ENCODE measurements around the gene PRDM16. TPM values are rescaled to one million over a fixed set of nuclear protein-coding genes. Genes with fewer than 3 reads are reported as not detected.

PRDM16 gene
- total and polyA plus RNA-seq, 4 donors = 0.05 to 0.67 (median 0.19) TPM

DNA sequence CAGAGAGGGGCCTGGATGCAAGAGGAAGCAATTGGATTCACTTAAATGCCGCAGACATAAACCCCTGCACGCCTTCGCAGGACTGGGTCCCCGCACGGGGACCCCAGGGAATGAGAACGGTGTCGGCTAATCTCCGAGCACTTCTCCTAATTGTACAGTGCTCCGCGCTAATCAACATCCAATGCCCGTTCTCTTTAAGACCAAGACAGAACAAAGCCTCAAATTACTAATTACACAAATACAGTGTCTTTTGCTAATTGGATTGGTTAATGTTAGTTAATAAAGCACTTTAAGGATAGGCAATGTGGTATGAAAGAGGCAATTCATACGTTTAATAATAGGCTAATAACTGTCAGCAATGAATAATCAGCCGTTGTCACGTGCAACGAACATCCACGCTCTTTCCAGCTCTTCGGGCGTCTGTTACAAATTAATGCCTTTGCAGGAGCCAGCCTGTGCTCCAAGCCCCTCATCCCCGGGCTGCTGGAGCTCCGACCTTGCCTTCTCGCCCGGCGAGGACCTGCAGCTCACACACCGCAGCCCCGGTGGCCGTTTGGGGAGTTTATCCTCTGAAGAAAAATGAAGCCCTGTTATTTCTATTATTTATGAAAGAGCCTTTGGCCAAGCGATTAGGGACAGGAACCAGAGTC is 157.8 kb downstream of the PRDM16 start:
- Histone ChIP-seq H3K36me3 (ENCODE audit: control insufficient read depth in 4 of 4, insufficient read depth in 3 of 4, low read depth in 1 of 4, low read length in 3 of 4) (no peaks in the 10 kb centered on the region), H3K4me3 (ENCODE audit: low read depth in 1 of 3, low read length in 3 of 3) (no peak overlapping the region), H3K4me1 (ENCODE audit: control insufficient read depth in 4 of 4, insufficient read depth in 4 of 4, low read length in 3 of 4) (no peaks in the 10 kb centered on the region), H3K9ac (ENCODE audit: low read depth in 1 of 2, low read length in 2 of 2) (no peak overlapping the region), H3K9me3 (ENCODE audit: control insufficient read depth in 4 of 4, low read length in 3 of 4) (no peaks in the 10 kb centered on the region), H3K27ac (ENCODE audit: low read depth in 1 of 2, low read length in 2 of 2) (no peak overlapping the region), H3K27me3 (ENCODE audit: control insufficient read depth in 4 of 4, insufficient read depth in 4 of 4, low read length in 3 of 4) (peaks cover 0 to 2% (median 0%) of the 10 kb centered on the region in 4 donors)
- TF ChIP-seq RAD21 (IDR thresholded peaks at IDR 0.05) (no peak), FOXA2 (IDR thresholded peaks at IDR 0.05) (no peak), SP1 (IDR thresholded peaks at IDR 0.05) (no peak), RXRA (IDR thresholded peaks at IDR 0.05) (no peak), FOXA1 (IDR thresholded peaks at IDR 0.05) (no peak), TAF1 (conservative IDR thresholded peaks at IDR 0.05) (no peak), ATF3 (IDR thresholded peaks at IDR 0.05) (no peak), YY1 (IDR thresholded peaks at IDR 0.05) (no peak), NR2F2 (IDR thresholded peaks at IDR 0.05) (no peak), JUND (IDR thresholded peaks at IDR 0.05) (no peak), HNF4G (IDR thresholded peaks at IDR 0.05) (no peak), HNF4A (conservative IDR thresholded peaks at IDR 0.05) (no peak)
- TF ChIP-seq, protein P1, sequence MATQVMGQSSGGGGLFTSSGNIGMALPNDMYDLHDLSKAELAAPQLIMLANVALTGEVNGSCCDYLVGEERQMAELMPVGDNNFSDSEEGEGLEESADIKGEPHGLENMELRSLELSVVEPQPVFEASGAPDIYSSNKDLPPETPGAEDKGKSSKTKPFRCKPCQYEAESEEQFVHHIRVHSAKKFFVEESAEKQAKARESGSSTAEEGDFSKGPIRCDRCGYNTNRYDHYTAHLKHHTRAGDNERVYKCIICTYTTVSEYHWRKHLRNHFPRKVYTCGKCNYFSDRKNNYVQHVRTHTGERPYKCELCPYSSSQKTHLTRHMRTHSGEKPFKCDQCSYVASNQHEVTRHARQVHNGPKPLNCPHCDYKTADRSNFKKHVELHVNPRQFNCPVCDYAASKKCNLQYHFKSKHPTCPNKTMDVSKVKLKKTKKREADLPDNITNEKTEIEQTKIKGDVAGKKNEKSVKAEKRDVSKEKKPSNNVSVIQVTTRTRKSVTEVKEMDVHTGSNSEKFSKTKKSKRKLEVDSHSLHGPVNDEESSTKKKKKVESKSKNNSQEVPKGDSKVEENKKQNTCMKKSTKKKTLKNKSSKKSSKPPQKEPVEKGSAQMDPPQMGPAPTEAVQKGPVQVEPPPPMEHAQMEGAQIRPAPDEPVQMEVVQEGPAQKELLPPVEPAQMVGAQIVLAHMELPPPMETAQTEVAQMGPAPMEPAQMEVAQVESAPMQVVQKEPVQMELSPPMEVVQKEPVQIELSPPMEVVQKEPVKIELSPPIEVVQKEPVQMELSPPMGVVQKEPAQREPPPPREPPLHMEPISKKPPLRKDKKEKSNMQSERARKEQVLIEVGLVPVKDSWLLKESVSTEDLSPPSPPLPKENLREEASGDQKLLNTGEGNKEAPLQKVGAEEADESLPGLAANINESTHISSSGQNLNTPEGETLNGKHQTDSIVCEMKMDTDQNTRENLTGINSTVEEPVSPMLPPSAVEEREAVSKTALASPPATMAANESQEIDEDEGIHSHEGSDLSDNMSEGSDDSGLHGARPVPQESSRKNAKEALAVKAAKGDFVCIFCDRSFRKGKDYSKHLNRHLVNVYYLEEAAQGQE (IDR thresholded peaks at IDR 0.05) = no peak
- WGBS = 87% methylated on average over 27 of the region's 27 CpGs
- no peak for DNase-seq (ENCODE audit: low spot score)

GRCh38 chr1:3227351-3227704 is 158.3 kb downstream of the PRDM16 start:
- Histone ChIP-seq H3K9me3 (ENCODE audit: control insufficient read depth in 4 of 4, low read length in 3 of 4) (no peaks in the 10 kb centered on the region), H3K27me3 (ENCODE audit: control insufficient read depth in 4 of 4, insufficient read depth in 4 of 4, low read length in 3 of 4) (peaks cover 0 to 2% (median 0%) of the 10 kb centered on the region in 4 donors), H3K4me1 (ENCODE audit: control insufficient read depth in 4 of 4, insufficient read depth in 4 of 4, low read length in 3 of 4) (no peaks in the 10 kb centered on the region), H3K27ac (ENCODE audit: low read depth in 1 of 2, low read length in 2 of 2) (no peak overlapping the region), H3K4me3 (ENCODE audit: low read depth in 1 of 3, low read length in 3 of 3) (no peak overlapping the region), H3K36me3 (ENCODE audit: control insufficient read depth in 4 of 4, insufficient read depth in 3 of 4, low read depth in 1 of 4, low read length in 3 of 4) (no peaks in the 10 kb centered on the region), H3K9ac (ENCODE audit: low read depth in 1 of 2, low read length in 2 of 2) (no peak overlapping the region)
- no peak for DNase-seq (ENCODE audit: low spot score)
- TF ChIP-seq EGR1 (IDR thresholded peaks at IDR 0.05; ENCODE audit: low read depth in 2 of 2) (no peak), FOXA2 (IDR thresholded peaks at IDR 0.05) (no peak), RXRA (IDR thresholded peaks at IDR 0.05) (no peak), HNF4G (IDR thresholded peaks at IDR 0.05) (no peak), JUND (IDR thresholded peaks at IDR 0.05) (no peak), ATF3 (IDR thresholded peaks at IDR 0.05) (no peak), HNF4A (conservative IDR thresholded peaks at IDR 0.05) (no peak), SP1 (IDR thresholded peaks at IDR 0.05) (no peak), GABPA (IDR thresholded peaks at IDR 0.05 in 1 of 2, conservative IDR thresholded peaks at IDR 0.05 in 1 of 2) (no peak), RAD21 (IDR thresholded peaks at IDR 0.05) (no peak), YY1 (IDR thresholded peaks at IDR 0.05) (no peak), TAF1 (conservative IDR thresholded peaks at IDR 0.05) (no peak), NR2F2 (IDR thresholded peaks at IDR 0.05) (no peak), FOXA1 (IDR thresholded peaks at IDR 0.05) (no peak)
- TF ChIP-seq, protein P2, sequence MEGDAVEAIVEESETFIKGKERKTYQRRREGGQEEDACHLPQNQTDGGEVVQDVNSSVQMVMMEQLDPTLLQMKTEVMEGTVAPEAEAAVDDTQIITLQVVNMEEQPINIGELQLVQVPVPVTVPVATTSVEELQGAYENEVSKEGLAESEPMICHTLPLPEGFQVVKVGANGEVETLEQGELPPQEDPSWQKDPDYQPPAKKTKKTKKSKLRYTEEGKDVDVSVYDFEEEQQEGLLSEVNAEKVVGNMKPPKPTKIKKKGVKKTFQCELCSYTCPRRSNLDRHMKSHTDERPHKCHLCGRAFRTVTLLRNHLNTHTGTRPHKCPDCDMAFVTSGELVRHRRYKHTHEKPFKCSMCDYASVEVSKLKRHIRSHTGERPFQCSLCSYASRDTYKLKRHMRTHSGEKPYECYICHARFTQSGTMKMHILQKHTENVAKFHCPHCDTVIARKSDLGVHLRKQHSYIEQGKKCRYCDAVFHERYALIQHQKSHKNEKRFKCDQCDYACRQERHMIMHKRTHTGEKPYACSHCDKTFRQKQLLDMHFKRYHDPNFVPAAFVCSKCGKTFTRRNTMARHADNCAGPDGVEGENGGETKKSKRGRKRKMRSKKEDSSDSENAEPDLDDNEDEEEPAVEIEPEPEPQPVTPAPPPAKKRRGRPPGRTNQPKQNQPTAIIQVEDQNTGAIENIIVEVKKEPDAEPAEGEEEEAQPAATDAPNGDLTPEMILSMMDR (IDR thresholded peaks at IDR 0.05; ENCODE audit: low read depth, low read length, missing input control) = no peak
- TF ChIP-seq, protein P1 (IDR thresholded peaks at IDR 0.05) = no peak
- TF ChIP-seq, protein P3, sequence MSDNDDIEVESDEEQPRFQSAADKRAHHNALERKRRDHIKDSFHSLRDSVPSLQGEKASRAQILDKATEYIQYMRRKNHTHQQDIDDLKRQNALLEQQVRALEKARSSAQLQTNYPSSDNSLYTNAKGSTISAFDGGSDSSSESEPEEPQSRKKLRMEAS (IDR thresholded peaks at IDR 0.05) = no peak
- TF ChIP-seq, protein P4, sequence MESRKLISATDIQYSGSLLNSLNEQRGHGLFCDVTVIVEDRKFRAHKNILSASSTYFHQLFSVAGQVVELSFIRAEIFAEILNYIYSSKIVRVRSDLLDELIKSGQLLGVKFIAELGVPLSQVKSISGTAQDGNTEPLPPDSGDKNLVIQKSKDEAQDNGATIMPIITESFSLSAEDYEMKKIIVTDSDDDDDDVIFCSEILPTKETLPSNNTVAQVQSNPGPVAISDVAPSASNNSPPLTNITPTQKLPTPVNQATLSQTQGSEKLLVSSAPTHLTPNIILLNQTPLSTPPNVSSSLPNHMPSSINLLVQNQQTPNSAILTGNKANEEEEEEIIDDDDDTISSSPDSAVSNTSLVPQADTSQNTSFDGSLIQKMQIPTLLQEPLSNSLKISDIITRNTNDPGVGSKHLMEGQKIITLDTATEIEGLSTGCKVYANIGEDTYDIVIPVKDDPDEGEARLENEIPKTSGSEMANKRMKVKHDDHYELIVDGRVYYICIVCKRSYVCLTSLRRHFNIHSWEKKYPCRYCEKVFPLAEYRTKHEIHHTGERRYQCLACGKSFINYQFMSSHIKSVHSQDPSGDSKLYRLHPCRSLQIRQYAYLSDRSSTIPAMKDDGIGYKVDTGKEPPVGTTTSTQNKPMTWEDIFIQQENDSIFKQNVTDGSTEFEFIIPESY (IDR thresholded peaks at IDR 0.05) = no peak
- 83% methylated on average over 17 of the region's 17 CpGs for WGBS
